Esophagus squamous epithelium (tissue), 5 donors: ENCODE measurements around the gene C10orf95. TPM values are rescaled to one million over a fixed set of nuclear protein-coding genes. Genes with fewer than 3 reads are reported as not detected.

Experiments used
- DNase-seq: peaks from one replicate; lab custom pipeline; 2025; lab: John Stamatoyannopoulos, UW
- H3K27ac ChIP-seq, 4 donors: fragments of 200-600 bp; sonication (generic); one replicate each; pipeline ENCODE4 v1.5.1; 2016 to 2019; ENCODE audit warnings: mild to moderate bottlenecking in 1 of 4
- H3K27me3 ChIP-seq, 4 donors: fragments of 200-600 bp; sonication (generic); 1 replicate in 3 of 4; 2 replicates in 1 of 4; pipeline versions ENCODE4 v1.5.1 to v1.6.0; 2017 to 2021; ENCODE audit warnings: antibody characterized with exemption in 1 of 4
- H3K36me3 ChIP-seq, 3 donors: fragments of 200-600 bp; sonication (generic); one replicate each; pipeline ENCODE4 v1.5.1; 2016 to 2019
- H3K4me1 ChIP-seq, 3 donors: fragments of 200-600 bp; sonication (generic); one replicate each; pipeline ENCODE4 v1.5.1; 2017 to 2019
- H3K4me3 ChIP-seq, 4 donors: fragments of 200-600 bp; sonication (generic); 1 replicate in 3 of 4; 2 replicates in 1 of 4; pipeline ENCODE4 v1.5.1; 2016 to 2019; ENCODE audit warnings: mild to moderate bottlenecking in 2 of 4, moderate library complexity in 1 of 4
- H3K9me3 ChIP-seq, 3 donors: fragments of 200-600 bp; sonication (generic); one replicate each; pipeline ENCODE4 v1.5.1; 2016 to 2019
- CTCF ChIP-seq, 6 experiments: fragments of 450-650 bp in 4 of 6; fragments of 200-600 bp in 2 of 6; sonication (generic) in 2 of 6; IDR thresholded peaks; one replicate each; pipeline ENCODE4 v1.5.1; 2016 to 2019; ENCODE audit warnings: antibody characterized with exemption in 6 of 6, mild to moderate bottlenecking in 4 of 6, moderate library complexity in 4 of 6
- POLR2A ChIP-seq, 4 donors: fragments of 450-650 bp; IDR thresholded peaks; one replicate each; pipeline ENCODE4 v1.6.1; 2017; ENCODE audit warnings: antibody characterized with exemption in 4 of 4, mild to moderate bottlenecking in 4 of 4, moderate library complexity in 3 of 4
- WGBS, 2 donors: methylation state at CpG; one replicate each; pipeline ENCODE4 v1.1.5; 2018; 5-methylcytosine and 5-hydroxymethylcytosine counted together
- intact Hi-C: fragments of 100-400 bp; cut with DNase I; formaldehyde crosslinking; loops from one replicate; pipeline ENCODE4 v1.15.0; 2022
- small RNA-seq, 4 donors: library from RNA; depleted of rRNA; stranded (forward); fragments of <200 nt; gene quantifications; one replicate each; pipeline ENCODE3, GENCODE V24; 2016
- total RNA-seq, 4 donors: library from RNA; depleted of rRNA; stranded (reverse); fragments of >200 nt; gene quantifications; one replicate each; pipeline ENCODE4 v1.1.0, GENCODE V29; 2016
- donor health status: DM: yes; HTN: yes; CAD: no.

The C10orf95 gene
- total RNA-seq, 4 donors from 2014 or later: 0.23 to 1.9 (median 1.1) TPM; not detected in 1

GRCh38 chr10:102400598-102401341 lies 50.6 kb downstream of the C10orf95 start:
- Histone ChIP-seq H3K27me3 (peaks cover 0 to 6% (median 0%) of the 10 kb centered on the region in 4 donors), H3K36me3 (peaks cover 17 to 57% (median 27%) of the 10 kb centered on the region in 3 donors), H3K9me3 (no peaks in the 10 kb centered on the region), H3K27ac (no peak overlapping the region), H3K4me3 (no peak overlapping the region), H3K4me1 (peaks cover 31 to 62% (median 37%) of the 10 kb centered on the region in 3 donors)
- WGBS, 2 donors: 60 to 79% methylated on average over 1 to 4 of the region's 22 CpGs
- intact Hi-C loops: no loop called here
- TF ChIP-seq CTCF (IDR thresholded peaks at IDR 0.05): no peak
- no peak for TF ChIP-seq POLR2A (IDR thresholded peaks at IDR 0.05)
- DNase-seq: no peak

GRCh38 chr10:102400076-102400475 lies 51.3 kb downstream of the C10orf95 start:
- peaks cover 17 to 57% (median 27%) of the 10 kb centered on the region in 3 donors for H3K36me3 ChIP-seq
- peak overlapping the region in 1 of 4 donors; percentile 78 for H3K4me3 ChIP-seq
- H3K9me3 ChIP-seq: no peaks in the 10 kb centered on the region
- intact Hi-C loops: no loop called here
- DNase-seq: no peak
- H3K27ac ChIP-seq: peak overlapping the region in 2 of 4 donors; percentile 87 to 95
- no peak for TF ChIP-seq POLR2A (IDR thresholded peaks at IDR 0.05)
- no peak for TF ChIP-seq CTCF (IDR thresholded peaks at IDR 0.05)
- peaks cover 31 to 66% (median 37%) of the 10 kb centered on the region in 3 donors for H3K4me1 ChIP-seq
- H3K27me3 ChIP-seq: peaks cover 0 to under 1% (median 0%) of the 10 kb centered on the region in 4 donors
- 80% methylated on average over 2 of the region's 17 CpGs; no CpG with 5 or more reads in 1 of the 2 donors for WGBS, 2 donors

Small RNA genes lying within 50 kb of the gene (small RNA-seq; reads per million reads assigned to genes)
- gene MIR146B: 1,091 to 7,937 (median 5,469) reads per million in 4 donors

Other genes with a start within 250 kb of the C10orf95 start
- gene ELOVL3, start 225.2 kb downstream of the C10orf95 start, total RNA-seq: not detected
- gene PITX3, start 210.0 kb downstream of the C10orf95 start, total RNA-seq: not detected
- gene GBF1, start 206.0 kb downstream of the C10orf95 start, total RNA-seq: 10 to 100 TPM; 22.5 to 39.0 (median 28.6) TPM
- 10 to 100 TPM; 10.7 to 20.2 (median 15.6) TPM for gene NFKB2, start 55.8 kb downstream of the C10orf95 start, total RNA-seq
- gene PSD, start 32.8 kb downstream of the C10orf95 start, total RNA-seq: 1 to 10 TPM in 2 of 4 donors, under 1 TPM in 2; 0.22 to 3.4 (median 0.93) TPM
- gene FBXL15, start 30.7 kb downstream of the C10orf95 start, total RNA-seq: 10 to 100 TPM; 10.6 to 20.2 (median 18.8) TPM
- gene CUEDC2, start 19.0 kb downstream of the C10orf95 start, total RNA-seq: 10 to 100 TPM; 16.6 to 37.6 (median 27.0) TPM
- 10 to 100 TPM; 68.0 to 85.6 (median 82.3) TPM for gene ACTR1A, start 51.2 kb upstream of the C10orf95 start, total RNA-seq
- 1 to 10 TPM; 5.0 to 8.9 (median 6.8) TPM for gene SUFU, start 52.4 kb upstream of the C10orf95 start, total RNA-seq
- gene TRIM8, start 192.9 kb upstream of the C10orf95 start, total RNA-seq: 10 to 100 TPM; 27.6 to 75.9 (median 48.8) TPM